H7 (cell line): ENCODE data around the gene ATCAY. TPM values are rescaled to one million over a fixed set of nuclear protein-coding genes. Genes with fewer than 3 reads are reported as not detected.
A peak's percentile ranks its signal among the peaks of the same experiment; 100 is the strongest.

ENCODE experiments used
- DNase-seq: peaks from one replicate; pipeline ENCODE4 v3.0.0; 2012
- H3K27me3 ChIP-seq: 2 replicates; pipeline ENCODE4 v1.6.0; 2011; ENCODE audit warnings: mild to moderate bottlenecking, low read length; ENCODE audit not compliant: control insufficient read depth, insufficient read depth
- H3K36me3 ChIP-seq: replicated peaks from 2 replicates; pipeline ENCODE4 v1.5.1; 2011; ENCODE audit warnings: low read length; ENCODE audit not compliant: control insufficient read depth, insufficient read depth
- H3K4me3 ChIP-seq: 2 replicates; pipeline ENCODE4 v1.5.1; 2011; ENCODE audit warnings: low read depth, mild to moderate bottlenecking, control low read depth, low read length, moderate library complexity; ENCODE audit not compliant: insufficient read depth
- total RNA-seq: library from RNA; depleted of rRNA; stranded (reverse); fragments of >200 nt; shearing (Covaris generic); gene quantifications from 2 replicates; pipeline ENCODE4 v1.2.3, GENCODE V29; 2014; rRNA removed

Gene ATCAY
- total RNA-seq, 1 experiment from 2014 or later, result 10.2 TPM

GRCh38 chr19:3976495-3977241, 96.2 kb downstream of the ATCAY start:
- Histone ChIP-seq H3K4me3 (no peak overlapping the region), H3K27me3 (no peaks in the 10 kb centered on the region), H3K36me3 (peaks cover 56% of the 10 kb centered on the region)
- peak; percentile 47 for DNase-seq

Other genes starting within 250 kb of the ATCAY start
- 13.7 and 15.6 TPM in 2 replicates for gene PIP5K1C, start 180.2 kb upstream of the ATCAY start, total RNA-seq
- gene TJP3, start 172.3 kb upstream of the ATCAY start, total RNA-seq, result 10.7 and 18.8 TPM in 2 replicates
- 36.8 and 37.3 TPM in 2 replicates for gene APBA3, start 119.0 kb upstream of the ATCAY start, total RNA-seq
- 56.3 and 62.1 TPM in 2 replicates for gene MRPL54, start 118.0 kb upstream of the ATCAY start, total RNA-seq
- gene RAX2, start 108.5 kb upstream of the ATCAY start, total RNA-seq, result not detected in 2 replicates
- 19.1 and 22.8 TPM in 2 replicates for gene MATK, start 94.3 kb upstream of the ATCAY start, total RNA-seq
- 21.5 and 36.1 TPM in 2 replicates for gene ZFR2, start 11.6 kb upstream of the ATCAY start, total RNA-seq
- gene NMRK2, start 52.4 kb downstream of the ATCAY start, total RNA-seq, result 59.4 and 60.1 TPM in 2 replicates
- 124 and 131 TPM in 2 replicates for gene DAPK3, start 90.4 kb downstream of the ATCAY start, total RNA-seq
- gene EEF2, start 104.8 kb downstream of the ATCAY start, total RNA-seq, result 2,968 and 3,290 TPM in 2 replicates
- 47.9 and 54.4 TPM in 2 replicates for gene PIAS4, start 127.1 kb downstream of the ATCAY start, total RNA-seq
- gene ZBTB7A, start 186.2 kb downstream of the ATCAY start, total RNA-seq, result 18.3 and 20.8 TPM in 2 replicates
- gene MAP2K2, start 243.4 kb downstream of the ATCAY start, total RNA-seq, result 221 and 226 TPM in 2 replicates